Measurements from ENCODE around the gene HLA-E. TPM values are rescaled to one million over a fixed set of nuclear protein-coding genes. Genes with fewer than 3 reads are reported as not detected.

HLA-E gene
- total RNA-seq, 1 donor from 2014 or later: 618 TPM

GRCh38 chr6:30507849-30508827 is 18.8 kb downstream of the HLA-E start:
- TF ChIP-seq POLR2A (IDR thresholded peaks at IDR 0.05) (no peak), POLR2AphosphoS5 (IDR thresholded peaks at IDR 0.05; ENCODE audit: insufficient read depth in 1 of 2, low read depth in 1 of 2) (no peak), CTCF (IDR thresholded peaks at IDR 0.05) (no peak)

GRCh38 chr6:30508890-30509736 is 19.8 kb downstream of the HLA-E start:
- no peak for TF ChIP-seq POLR2AphosphoS5 (IDR thresholded peaks at IDR 0.05; ENCODE audit: insufficient read depth in 1 of 2, low read depth in 1 of 2)
- TF ChIP-seq CTCF (IDR thresholded peaks at IDR 0.05): no peak
- no peak for TF ChIP-seq POLR2A (IDR thresholded peaks at IDR 0.05)
- DNase-seq (ENCODE audit: extremely low spot score in 2 of 2): no peak
- intact Hi-C loops (cut with DNase I): no loop called here
- H3K36me3 ChIP-seq: no peaks in the 10 kb centered on the region
- no peaks in the 10 kb centered on the region for H3K4me1 ChIP-seq
- no peak overlapping the region for H3K27ac ChIP-seq
- no peak overlapping the region for H3K4me3 ChIP-seq
- no peaks in the 10 kb centered on the region for H3K27me3 ChIP-seq
- H3K9me3 ChIP-seq: no peaks in the 10 kb centered on the region

More at GRCh38 chr6:30507849-30508827, 18.8 kb downstream of the HLA-E start:
- intact Hi-C loops (cut with DNase I): no loop called here
- no peaks in the 10 kb centered on the region for H3K4me1 ChIP-seq
- H3K4me3 ChIP-seq: no peak overlapping the region
- DNase-seq (ENCODE audit: extremely low spot score in 2 of 2): no peak
- no peaks in the 10 kb centered on the region for H3K27me3 ChIP-seq
- no peak overlapping the region for H3K27ac ChIP-seq
- no peaks in the 10 kb centered on the region for H3K36me3 ChIP-seq
- no peaks in the 10 kb centered on the region for H3K9me3 ChIP-seq

GRCh38 chr6:30510419-30511168 is 21.3 kb downstream of the HLA-E start:
- intact Hi-C loops (cut with DNase I): no loop called here
- Histone ChIP-seq H3K4me1 (no peaks in the 10 kb centered on the region), H3K27ac (no peak overlapping the region), H3K9me3 (no peaks in the 10 kb centered on the region), H3K27me3 (no peaks in the 10 kb centered on the region), H3K36me3 (no peaks in the 10 kb centered on the region), H3K4me3 (no peak overlapping the region)
- TF ChIP-seq POLR2A (IDR thresholded peaks at IDR 0.05) (no peak), POLR2AphosphoS5 (IDR thresholded peaks at IDR 0.05; ENCODE audit: insufficient read depth in 1 of 2, low read depth in 1 of 2) (no peak), CTCF (IDR thresholded peaks at IDR 0.05) (no peak)
- no peak for DNase-seq (ENCODE audit: extremely low spot score in 2 of 2)

GRCh38 chr6:30511169-30511546 is 21.8 kb downstream of the HLA-E start:
- Histone ChIP-seq H3K36me3 (no peaks in the 10 kb centered on the region), H3K4me1 (no peaks in the 10 kb centered on the region), H3K9me3 (no peaks in the 10 kb centered on the region), H3K4me3 (no peak overlapping the region), H3K27ac (no peak overlapping the region), H3K27me3 (no peaks in the 10 kb centered on the region)
- intact Hi-C loops (cut with DNase I): no loop called here
- no peak for DNase-seq (ENCODE audit: extremely low spot score in 2 of 2)
- TF ChIP-seq POLR2AphosphoS5 (IDR thresholded peaks at IDR 0.05; ENCODE audit: insufficient read depth in 1 of 2, low read depth in 1 of 2) (no peak), CTCF (IDR thresholded peaks at IDR 0.05) (no peak), POLR2A (IDR thresholded peaks at IDR 0.05) (no peak)

Data from vagina (tissue), 2 donors.